Epithelial cell of proximal tubule (primary cell): ENCODE measurements around the gene PI4K2B. TPM values are rescaled to one million over a fixed set of nuclear protein-coding genes. Genes with fewer than 3 reads are reported as not detected.
A peak's percentile ranks its signal among the peaks of the same experiment; 100 is the strongest.
"Not testable (repeated sequence)": the region's sequence is repeated elsewhere in the genome, so short reads cannot be mapped to it uniquely, and the experiment has no call there.

Experiments
- DNase-seq: peaks from one replicate; pipeline ENCODE4 v3.0.0-alpha.2; 2011; ENCODE audit warnings: low read depth
- H3K4me3 ChIP-seq: 2 replicates; pipeline ENCODE4 v1.5.1; 2011; ENCODE audit warnings: low read depth, mild to moderate bottlenecking, low read length
- CTCF ChIP-seq: conservative IDR thresholded peaks from 2 replicates; pipeline ENCODE4 v1.5.1; 2012; ENCODE audit warnings: low read depth, mild to moderate bottlenecking, low read length
- total RNA-seq: library from RNA; depleted of rRNA; stranded (reverse); fragments of >200 nt; gene quantifications from 2 replicates; pipeline ENCODE4 v1.2.3, GENCODE V29; 2015

The PI4K2B gene
- total RNA-seq, 1 donor from 2014 or later = 27.4 TPM

- TF ChIP-seq CTCF = no peak
- no peak for DNase-seq
- peak overlapping the region; percentile 74 for H3K4me3 ChIP-seq
Observed at GRCh38 chr4:25313201-25313895, 79.5 kb downstream of the PI4K2B start.

GRCh38 chr4:25320336-25320735 lies 86.5 kb downstream of the PI4K2B start:
- H3K4me3 ChIP-seq = peak overlapping the region; percentile 12
- TF ChIP-seq CTCF = no peak
- DNase-seq = no peak

DNA sequence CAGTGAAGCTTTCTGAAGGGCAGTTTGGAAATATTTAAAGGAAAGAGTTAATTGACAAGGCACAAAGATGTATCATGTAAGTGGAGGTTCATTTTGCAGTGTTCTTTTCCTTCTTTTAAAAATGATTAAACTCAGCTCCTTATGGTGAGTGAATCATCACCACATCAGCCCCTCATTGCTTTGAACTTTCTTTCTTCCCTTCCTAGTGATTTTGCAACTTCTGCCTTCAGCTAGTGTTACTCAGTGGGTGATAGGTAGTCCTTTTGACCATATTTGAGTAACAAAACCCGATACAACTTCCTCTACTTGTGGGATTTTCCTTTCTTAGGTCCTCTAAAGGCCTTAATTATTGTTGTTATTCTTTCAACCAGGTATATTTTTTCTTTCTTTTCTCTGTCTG lies 86.9 kb downstream of the PI4K2B start:
- no peak for TF ChIP-seq CTCF
- DNase-seq = peak; percentile 84
- H3K4me3 ChIP-seq = peak overlapping the region; percentile 12

DNA sequence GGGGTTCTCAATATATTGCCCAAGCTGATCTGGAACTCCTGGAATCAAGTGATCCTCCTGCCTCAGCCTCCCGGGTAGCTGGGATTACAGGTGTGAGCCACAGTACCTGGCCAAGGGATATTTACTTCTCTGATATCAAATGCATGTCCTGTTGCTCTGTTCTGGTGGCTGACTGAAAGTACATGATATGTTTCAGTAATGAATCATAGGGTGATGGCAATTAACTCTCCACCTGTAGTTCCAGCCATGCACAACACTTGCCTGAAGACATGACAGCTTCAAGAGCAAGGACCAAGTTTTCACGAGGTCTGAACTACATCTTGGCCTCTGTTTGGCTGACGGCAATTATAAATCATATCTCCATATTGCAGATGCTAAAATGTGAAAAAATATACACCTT lies 87.9 kb downstream of the PI4K2B start:
- H3K4me3 ChIP-seq = no peak overlapping the region
- no peak for DNase-seq
- no peak for TF ChIP-seq CTCF

DNA sequence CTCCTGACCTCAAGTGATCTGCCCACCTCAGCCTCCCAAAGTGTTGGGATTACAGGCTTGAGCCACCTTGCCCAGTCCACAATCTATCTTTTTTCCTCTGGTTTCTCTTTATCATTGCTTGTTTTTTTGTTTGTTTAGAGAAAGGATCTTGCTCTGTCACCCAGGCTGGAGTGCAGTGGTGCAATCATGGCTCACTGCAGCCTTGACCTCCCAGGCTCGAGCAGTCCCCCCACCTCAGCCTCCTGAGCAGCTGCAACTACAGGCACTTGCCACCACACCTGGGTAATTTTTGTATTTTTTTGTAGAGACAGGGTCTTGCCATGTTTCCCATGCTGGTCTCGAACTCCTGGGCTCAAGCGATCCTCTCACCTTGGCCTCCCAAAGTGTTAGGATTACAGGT lies 94.6 kb downstream of the PI4K2B start:
- not testable (repeated sequence) for H3K4me3 ChIP-seq, DNase-seq

Other genes with a start within 250 kb of the PI4K2B start
- gene LGI2, start 203.1 kb upstream of the PI4K2B start, total RNA-seq = under 0.01 and 2.5 TPM in 2 replicates
- 4.3 and 4.8 TPM in 2 replicates for gene SEPSECS, start 73.6 kb upstream of the PI4K2B start, total RNA-seq
- 8.0 and 17.2 TPM in 2 replicates for gene ZCCHC4, start 78.7 kb downstream of the PI4K2B start, total RNA-seq
- 9.0 and 18.0 TPM in 2 replicates for gene ANAPC4, start 143.2 kb downstream of the PI4K2B start, total RNA-seq